Activated T-cell treated with anti-CD3 and anti-CD28 coated beads for 4 hours (primary cell): ENCODE measurements around the gene OSBPL9.
"Not testable (repeated sequence)": the region's sequence is repeated elsewhere in the genome, so short reads cannot be mapped to it uniquely, and the experiment has no call there.

Source experiments
- DNase-seq: peaks from one replicate; pipeline ENCODE4 v3.0.0-alpha.2; 2020

The OSBPL9 gene

GRCh38 chr1:51715369-51715768 lies 98.5 kb downstream of the OSBPL9 start:
- no peak for DNase-seq

- DNase-seq: no peak
These were observed 99.9 kb downstream of the OSBPL9 start for GRCh38 chr1:51716746-51717145.

DNA sequence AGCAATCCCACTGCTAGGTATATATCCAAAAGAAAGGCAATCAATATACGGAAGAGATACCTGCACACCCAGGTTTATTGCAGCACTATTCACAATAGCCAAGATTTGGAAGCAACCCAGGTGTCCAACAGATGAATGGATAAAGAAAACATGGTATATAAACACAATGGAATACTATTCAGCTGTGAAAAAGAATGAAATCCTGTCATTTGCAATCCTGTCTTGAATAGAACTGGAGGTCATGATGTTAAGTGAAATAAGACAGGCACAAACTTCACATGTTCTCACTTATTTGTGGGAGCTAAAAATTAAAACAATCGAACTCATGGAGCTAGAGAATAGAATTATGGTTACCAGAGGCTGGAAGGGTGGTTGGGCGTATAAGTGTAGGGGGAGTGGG lies 101.0 kb downstream of the OSBPL9 start:
- no peak for DNase-seq

DNA sequence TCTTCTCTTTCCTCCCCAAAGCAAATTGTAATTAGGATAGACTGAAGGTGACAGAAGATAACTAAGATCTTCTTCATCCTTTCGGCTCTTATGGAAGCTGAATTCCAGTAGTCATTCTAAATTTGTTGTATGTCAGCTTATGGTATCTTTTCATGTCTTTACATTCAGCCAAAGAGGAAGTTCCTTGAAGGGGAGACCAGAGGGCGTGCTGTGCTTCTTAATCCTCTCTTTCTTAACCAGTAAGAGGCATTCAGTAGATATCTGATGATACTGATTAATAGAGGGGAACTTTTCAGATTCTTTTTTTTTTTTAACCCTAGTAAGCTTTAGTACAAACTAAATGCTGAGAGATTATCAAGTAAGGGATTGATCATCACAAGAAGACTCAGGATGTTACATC lies 102.3 kb downstream of the OSBPL9 start:
- DNase-seq: no peak

GRCh38 chr1:51724797-51725196 lies 107.9 kb downstream of the OSBPL9 start:
- no peak for DNase-seq

- DNase-seq: no peak
These were observed 109.2 kb downstream of the OSBPL9 start for GRCh38 chr1:51726051-51726450.

DNA sequence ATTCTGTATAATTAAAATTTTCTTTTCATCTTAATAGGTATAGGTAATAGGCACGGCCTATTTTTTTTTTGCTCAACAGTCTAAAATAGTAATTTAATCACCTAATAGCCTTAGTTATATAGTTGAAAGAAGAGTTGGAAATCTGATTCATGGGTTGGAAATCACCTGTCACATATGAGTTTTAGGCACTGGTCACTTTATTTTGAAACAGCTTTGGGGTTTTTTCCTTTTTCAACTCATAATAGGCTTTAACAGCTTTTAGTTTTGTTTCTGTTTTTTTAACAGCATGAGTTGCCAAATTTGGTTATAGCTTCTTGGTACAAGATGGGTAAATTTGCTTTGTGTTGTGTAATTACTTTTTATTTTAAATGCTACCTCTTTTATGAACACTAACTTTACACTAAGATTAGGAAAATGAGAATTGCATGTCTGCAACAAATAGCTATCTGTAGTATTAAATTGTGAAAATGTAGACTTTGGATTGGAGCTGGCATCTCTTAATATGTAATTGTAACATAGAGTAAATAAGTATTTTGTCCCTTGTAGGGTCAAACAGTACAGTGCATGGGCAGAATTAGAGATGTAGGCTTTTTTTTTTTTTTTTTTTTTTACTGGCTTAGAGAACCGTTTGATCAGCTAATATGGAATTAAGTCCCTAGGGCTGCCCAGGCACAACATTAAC lies 109.8 kb downstream of the OSBPL9 start:
- DNase-seq: no peak

DNA sequence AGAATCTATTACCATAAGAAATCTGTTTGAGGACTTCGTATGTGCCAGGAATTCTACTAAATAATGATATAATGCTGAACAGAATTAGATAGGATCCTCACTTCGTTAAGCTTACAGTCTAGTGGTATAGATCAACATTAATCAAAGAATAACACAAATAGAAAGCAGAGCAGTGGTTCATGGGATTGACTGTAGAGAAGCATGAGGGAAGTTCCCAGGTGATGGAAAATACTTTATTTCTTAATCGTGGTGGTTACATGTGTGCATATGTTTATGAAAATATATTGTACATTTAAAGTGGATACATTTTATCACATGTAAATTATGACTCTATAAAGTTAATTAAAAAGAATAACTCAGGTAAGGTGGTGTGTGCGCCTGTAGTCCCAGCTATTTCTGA lies 110.5 kb downstream of the OSBPL9 start:
- DNase-seq: no peak

DNA sequence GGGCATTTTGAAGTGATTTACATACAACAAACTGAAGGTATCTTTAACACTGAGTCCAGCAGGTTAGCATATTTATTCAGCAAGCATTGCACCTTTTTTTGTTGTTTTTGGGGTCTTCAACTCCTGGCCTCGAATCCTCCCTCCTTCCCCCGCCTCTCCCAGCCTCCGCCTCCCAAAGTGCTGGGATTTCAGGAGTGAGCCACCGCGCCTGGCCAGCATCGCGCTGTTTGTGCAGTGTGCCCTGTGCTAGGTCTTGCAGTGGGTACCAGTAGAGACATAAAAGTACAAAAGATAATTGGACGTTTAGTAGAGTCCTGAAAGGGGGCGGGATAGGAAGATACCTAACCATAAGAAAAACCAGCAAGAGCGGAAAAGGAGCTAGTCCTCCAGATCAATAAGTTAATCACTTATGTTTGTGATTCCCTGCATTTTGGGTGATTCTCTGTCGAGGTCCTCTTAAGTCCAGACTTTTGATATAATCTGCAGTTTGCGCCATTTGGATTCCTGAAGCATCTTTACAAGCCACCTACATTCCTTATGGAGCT lies 111.8 kb downstream of the OSBPL9 start:
- no peak for DNase-seq

DNA sequence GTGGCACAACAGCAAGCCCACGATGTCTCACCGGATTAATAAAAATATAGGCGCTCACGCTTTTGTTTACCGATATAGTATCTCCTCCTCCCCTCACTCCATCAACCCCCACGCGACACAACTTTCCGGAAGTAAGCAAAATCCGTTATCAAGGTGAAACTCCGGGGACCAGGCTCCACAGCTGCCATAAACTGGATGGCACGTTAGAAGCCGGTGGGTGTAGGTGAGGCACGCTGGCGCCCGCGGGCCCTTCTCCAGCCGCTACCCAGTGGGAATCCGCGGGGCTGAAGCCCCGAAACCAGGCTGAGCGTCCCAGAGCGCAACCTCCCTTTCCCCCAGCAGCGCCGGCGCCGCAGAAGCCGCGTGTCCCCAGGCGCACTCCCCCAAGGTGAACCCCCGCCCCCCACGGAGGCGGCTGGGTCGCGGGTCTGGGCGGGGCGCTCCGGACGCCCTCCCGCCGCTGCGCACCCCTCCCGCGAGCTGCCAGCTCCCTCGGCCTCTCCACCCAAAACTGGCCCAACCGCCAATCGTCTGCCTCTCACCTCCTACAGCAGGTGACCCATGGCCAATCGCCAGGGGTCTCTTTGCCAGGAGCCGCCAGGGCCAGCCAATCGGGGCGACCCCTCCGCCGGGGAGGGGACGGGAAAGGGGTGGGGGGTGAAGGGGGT lies 112.4 kb downstream of the OSBPL9 start:
- DNase-seq: peak; percentile 78

DNA sequence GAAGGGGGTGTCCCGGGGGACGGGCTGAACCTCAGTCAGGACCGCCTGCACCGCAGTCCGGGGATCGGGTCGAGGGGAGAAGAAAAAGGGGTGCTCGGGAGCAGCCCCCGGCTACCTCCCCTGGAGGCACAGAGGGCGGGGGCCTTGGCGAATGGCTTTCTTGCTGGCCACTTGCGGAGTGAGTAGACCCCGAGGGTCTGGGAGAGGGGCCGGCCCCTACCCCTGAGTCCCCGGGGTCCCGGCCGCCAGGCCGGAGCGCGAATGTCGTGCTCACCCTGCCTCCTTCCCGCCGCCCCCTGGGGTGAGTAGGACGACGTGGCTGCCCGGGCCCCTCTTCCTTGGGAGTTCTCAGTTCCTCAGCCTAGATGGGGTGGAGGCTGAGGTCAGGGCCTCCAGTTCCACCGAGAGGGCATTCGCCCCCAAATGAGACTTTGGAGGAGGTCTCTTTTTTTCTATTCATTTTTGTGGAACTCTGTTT lies 113.0 kb downstream of the OSBPL9 start:
- no peak for DNase-seq

DNA sequence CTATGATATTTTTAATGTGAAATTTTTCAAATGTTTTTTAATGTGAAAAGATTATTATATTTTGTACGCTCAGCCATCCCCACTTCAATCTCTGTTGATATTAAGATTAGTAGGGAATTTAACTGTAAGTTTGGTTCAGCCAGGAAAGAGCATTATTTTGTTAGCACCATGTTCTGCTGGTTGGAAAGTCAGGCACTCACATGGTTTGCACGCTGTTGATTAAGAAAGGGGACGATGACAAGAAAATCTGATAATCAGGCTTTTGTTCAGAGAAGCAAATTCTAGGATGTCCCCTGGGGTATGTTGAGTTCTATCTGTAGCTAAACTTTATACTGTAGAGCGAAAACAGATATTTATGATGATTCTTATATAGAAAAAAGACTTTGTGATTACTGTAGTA lies 115.1 kb downstream of the OSBPL9 start:
- DNase-seq: no peak

- DNase-seq: no peak
These were observed 116.0 kb downstream of the OSBPL9 start for GRCh38 chr1:51732701-51733425.

DNA sequence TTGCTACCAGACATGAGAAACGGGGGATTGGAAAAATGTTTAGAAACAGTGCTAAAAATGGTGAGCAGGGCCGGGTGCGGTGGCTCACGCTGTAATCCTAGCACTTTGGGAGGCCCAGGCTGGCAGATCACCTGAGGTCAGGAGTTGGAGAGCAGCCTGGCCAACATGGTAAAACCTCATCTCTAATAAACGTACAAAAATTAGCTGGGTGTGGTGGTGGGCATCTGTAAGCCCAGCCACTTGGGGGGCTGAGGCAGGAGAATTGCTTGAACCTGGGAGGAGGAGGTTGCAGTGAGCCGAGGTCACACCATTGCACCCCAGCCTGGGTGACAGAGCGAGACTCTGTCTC lies 116.5 kb downstream of the OSBPL9 start:
- not testable (repeated sequence) for DNase-seq

DNA sequence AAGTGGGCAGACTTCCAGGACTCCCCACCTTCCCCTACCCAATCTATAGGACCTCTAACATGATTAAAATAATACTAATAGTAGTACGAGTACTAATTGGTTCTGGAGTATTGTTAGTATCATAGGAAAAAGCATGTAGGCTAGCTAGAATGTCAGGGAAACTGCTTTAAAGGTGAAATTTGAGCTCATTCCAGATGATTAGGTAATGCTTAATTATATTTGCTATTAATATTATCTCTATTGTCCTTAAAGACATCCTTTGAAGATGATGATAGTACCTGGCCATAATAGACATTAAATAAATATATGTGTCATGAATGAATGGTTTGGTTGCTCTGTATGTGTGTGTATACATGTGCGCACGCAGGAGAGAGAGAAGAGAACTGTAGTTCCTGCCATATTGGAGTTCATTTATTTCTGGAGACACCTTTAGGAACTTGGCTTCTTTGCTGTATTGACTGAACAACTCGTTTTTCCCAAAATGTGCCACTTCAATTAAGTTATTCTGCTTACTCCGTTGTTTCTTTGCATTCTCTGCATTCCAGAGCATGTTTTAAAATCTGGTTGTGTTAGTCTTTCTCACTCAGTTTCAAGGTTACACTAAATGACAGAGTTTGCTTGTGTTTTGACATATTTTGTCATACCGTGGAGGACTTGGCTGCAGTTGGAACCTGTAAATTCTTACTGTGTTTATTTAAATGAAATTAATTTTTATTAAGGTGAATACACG lies 117.1 kb downstream of the OSBPL9 start:
- no peak for DNase-seq

- no peak for DNase-seq
These were observed 118.2 kb downstream of the OSBPL9 start for GRCh38 chr1:51734896-51735745.

DNA sequence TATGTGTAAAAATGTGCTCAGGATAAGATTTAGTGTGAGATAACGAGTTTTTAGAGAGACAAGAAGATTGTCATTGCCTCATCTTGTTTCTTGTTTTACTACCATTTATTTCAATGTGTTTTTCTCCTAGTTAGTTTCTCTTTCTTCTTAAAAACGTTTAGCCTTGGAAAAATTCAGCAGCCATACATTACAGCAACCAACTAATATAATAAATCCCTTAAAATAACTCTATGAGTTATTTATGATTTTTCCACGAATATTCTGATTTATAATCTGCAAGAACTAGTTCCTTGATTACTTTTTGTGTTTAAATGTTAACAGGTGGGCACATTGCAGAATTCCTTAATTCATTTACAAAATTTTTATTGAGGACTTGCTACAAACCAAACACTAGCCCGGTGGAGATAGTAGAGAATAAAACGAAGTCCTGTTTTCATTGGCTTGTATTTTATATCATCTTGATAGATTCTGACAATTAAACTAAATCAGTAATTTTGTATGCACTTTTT lies 118.9 kb downstream of the OSBPL9 start:
- DNase-seq: no peak

GRCh38 chr1:51736702-51737101 lies 119.8 kb downstream of the OSBPL9 start:
- DNase-seq: no peak

DNA sequence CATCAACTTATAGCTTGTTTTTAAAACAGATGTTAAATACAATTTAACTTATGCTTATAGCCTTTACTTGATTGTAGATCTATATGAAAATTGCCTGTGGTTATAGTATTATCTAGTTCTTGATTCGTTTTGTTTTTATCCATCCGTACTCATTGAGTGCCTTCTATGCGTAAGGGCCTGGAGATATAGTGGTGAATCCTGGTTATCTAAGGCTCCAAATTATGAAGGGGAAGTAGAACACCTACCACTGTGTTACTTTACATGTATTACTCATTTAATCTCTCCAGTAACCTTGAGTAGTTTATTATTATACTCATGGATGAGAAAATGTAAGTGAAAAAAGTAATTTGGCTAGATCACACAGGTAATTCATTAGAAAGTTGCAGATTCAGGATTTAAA lies 121.8 kb downstream of the OSBPL9 start:
- no peak for DNase-seq

DNA sequence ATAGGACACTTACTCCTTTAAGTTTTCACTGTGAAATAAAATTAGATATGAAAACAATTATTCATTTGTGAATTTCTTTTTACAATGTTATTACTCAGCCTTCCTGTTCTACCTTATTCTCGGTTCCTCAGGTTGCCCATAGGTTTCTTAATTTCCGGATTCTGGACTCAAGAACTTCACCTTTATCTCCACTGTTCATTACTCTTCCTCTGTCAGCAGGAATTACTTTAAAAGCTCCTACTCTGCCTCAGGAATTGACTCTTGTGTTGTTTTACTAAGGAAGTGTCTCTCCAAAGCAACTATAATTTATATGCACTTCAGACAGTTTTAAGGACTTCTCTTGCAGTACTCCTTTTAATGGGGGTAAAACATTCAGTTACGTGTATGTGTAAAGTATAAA lies 123.8 kb downstream of the OSBPL9 start:
- DNase-seq: no peak

GRCh38 chr1:51741121-51741681 lies 124.3 kb downstream of the OSBPL9 start:
- DNase-seq: no peak
